ENCODE results near the gene FAM83G.
"Not testable (repeated sequence)": the region's sequence is repeated elsewhere in the genome, so short reads cannot be mapped to it uniquely, and the experiment has no call there.

DNA sequence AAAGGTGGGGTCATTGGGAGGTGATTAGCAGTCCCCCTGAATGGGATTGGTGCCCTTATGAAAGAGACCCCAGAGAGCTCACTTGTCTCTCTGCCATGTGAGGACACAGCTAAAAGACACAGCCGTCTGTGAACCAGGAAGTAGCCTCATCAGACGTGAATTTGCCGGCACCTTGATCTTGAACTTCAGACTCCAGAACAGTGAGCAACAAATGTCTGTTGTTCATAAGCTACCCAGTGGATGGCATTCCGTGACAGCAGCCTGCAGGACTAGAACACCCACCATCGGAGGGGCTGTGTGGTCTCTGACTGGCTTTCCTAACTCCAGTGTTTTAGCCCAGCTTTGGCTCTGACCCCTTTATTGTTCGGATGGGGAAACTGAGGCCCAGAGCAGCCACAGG lies 33.0 kb upstream of the FAM83G start:
- TF ChIP-seq, protein P1, sequence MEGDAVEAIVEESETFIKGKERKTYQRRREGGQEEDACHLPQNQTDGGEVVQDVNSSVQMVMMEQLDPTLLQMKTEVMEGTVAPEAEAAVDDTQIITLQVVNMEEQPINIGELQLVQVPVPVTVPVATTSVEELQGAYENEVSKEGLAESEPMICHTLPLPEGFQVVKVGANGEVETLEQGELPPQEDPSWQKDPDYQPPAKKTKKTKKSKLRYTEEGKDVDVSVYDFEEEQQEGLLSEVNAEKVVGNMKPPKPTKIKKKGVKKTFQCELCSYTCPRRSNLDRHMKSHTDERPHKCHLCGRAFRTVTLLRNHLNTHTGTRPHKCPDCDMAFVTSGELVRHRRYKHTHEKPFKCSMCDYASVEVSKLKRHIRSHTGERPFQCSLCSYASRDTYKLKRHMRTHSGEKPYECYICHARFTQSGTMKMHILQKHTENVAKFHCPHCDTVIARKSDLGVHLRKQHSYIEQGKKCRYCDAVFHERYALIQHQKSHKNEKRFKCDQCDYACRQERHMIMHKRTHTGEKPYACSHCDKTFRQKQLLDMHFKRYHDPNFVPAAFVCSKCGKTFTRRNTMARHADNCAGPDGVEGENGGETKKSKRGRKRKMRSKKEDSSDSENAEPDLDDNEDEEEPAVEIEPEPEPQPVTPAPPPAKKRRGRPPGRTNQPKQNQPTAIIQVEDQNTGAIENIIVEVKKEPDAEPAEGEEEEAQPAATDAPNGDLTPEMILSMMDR (conservative IDR thresholded peaks at IDR 0.05; ENCODE audit: low read length) = not testable (repeated sequence)
- TF ChIP-seq EZH2phosphoT487 (IDR thresholded peaks at IDR 0.05; ENCODE audit: borderline replicate concordance) = not testable (repeated sequence)

All from Loucy (cell line).